ENCODE data around the gene KCNC1.
A peak's percentile ranks its signal among the peaks of the same experiment; 100 is the strongest.

The KCNC1 gene

DNA sequence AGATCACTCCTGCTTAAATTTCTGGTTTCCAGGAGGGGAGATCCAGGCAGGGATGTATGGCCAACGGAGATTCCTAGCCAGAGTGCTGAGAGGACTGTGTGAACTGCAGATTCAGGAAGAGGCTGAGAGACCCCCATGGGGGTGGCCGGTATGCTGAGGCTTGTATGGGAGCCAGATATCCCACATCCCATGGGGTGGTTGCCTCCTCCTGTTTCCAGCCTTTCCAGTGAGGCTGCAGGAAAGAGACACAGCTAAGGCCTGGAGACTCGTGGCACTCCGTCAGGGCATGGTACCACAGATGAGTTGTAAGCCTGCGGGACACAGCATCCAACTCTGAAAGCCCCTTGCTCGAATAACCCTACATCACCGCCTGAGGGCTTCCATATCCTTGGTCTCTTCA lies 16.6 kb upstream of the KCNC1 start:
- no peak for DNase-seq

DNA sequence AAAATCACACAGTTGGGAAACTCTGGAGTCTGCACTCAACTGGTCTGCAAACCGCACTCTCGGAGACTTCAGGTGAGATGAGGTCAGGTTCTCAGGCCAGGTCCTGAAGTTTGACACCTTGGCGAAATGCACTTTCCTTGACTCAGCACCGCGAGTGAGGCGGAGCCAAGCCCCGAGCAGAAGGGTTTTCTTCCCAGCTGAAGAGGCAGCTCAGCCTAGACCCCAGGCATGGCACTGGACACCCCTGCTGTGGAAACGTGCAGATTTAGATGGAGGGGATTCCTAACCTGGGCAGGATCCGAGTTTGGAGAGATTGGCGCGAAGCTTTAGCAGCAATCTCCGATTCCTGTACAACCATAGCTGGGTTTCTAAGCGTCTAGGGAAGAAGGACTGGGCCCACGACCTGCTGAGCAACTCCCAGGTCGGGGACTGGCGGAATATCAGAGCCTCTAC lies 16.0 kb upstream of the KCNC1 start:
- DNase-seq: no peak

- no peak for DNase-seq
These were observed 15.3 kb upstream of the KCNC1 start, which contains the start of gene MYOD1 for GRCh38 chr11:17719028-17719937. Gene MYOD1 (plus strand): TSS chr11:17719571. CDS start chr11:17719783, 212 bp downstream.

GRCh38 chr11:17719938-17720795 lies 14.4 kb upstream of the KCNC1 start:
- DNase-seq: no peak

DNA sequence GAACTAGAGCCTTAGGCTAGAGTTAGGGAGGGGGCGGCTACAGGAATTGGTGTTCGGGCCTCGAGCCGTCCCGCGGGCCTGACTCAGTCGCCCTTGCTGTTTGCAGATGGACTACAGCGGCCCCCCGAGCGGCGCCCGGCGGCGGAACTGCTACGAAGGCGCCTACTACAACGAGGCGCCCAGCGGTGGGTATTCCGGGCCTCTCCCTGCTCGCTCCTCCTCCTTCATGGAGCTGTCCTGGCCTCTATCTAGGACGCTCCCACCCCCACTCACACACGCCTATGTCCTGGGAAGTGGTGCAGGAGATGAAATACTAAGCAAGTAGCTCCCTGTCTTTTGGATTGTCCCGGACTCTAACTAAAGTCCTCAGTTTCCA lies 13.8 kb upstream of the KCNC1 start:
- no peak for DNase-seq

DNA sequence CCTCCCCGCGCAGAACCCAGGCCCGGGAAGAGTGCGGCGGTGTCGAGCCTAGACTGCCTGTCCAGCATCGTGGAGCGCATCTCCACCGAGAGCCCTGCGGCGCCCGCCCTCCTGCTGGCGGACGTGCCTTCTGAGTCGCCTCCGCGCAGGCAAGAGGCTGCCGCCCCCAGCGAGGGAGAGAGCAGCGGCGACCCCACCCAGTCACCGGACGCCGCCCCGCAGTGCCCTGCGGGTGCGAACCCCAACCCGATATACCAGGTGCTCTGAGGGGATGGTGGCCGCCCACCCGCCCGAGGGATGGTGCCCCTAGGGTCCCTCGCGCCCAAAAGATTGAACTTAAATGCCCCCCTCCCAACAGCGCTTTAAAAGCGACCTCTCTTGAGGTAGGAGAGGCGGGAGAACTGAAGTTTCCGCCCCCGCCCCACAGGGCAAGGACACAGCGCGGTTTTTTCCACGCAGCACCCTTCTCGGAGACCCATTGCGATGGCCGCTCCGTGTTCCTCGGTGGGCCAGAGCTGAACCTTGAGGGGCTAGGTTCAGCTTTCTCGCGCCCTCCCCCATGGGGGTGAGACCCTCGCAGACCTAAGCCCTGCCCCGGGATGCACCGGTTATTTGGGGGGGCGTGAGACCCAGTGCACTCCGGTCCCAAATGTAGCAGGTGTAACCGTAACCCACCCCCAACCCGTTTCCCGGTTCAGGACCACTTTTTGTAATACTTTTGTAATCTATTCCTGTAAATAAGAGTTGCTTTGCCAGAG lies 13.2 kb upstream of the KCNC1 start:
- DNase-seq: no peak

DNA sequence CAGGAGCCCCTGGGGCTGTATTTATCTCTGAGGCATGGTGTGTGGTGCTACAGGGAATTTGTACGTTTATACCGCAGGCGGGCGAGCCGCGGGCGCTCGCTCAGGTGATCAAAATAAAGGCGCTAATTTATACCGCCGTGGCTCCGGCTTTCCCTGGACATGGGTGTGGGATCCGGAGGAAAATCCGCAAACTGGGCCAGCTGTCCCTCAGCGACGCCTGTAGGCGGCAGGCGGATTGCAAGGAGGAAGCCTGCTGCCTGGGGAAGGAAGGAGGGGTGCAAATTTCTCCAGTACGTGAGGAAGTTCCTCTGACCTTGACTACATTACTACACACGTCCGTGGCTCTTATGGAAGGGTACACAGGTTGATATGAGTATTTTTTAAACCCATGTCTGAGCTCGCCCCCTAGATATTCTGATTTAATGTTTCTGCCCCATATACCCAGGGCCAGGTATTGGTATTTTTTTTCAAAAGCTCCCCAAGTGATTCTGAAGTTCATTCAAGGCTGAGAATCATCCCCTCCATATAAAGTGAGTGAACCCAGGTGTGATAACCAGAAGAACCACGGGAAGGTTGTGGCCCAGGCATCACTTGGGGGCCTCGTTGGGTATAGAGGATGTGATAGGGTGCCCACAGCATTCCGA lies 12.5 kb upstream of the KCNC1 start:
- no peak for DNase-seq

- no peak for DNase-seq
These were observed 10.3 kb upstream of the KCNC1 start for GRCh38 chr11:17724020-17724908.

GRCh38 chr11:17725174-17725573 lies 9.4 kb upstream of the KCNC1 start:
- DNase-seq: no peak

- no peak for DNase-seq
These were observed 4.4 kb upstream of the KCNC1 start for GRCh38 chr11:17730137-17730536.

- DNase-seq: peak; percentile 34 to 59
These were observed 3.7 kb upstream of the KCNC1 start for GRCh38 chr11:17730608-17731462.

- no peak for DNase-seq
These were observed 1.3 kb upstream of the KCNC1 start for GRCh38 chr11:17733261-17733660.

DNA sequence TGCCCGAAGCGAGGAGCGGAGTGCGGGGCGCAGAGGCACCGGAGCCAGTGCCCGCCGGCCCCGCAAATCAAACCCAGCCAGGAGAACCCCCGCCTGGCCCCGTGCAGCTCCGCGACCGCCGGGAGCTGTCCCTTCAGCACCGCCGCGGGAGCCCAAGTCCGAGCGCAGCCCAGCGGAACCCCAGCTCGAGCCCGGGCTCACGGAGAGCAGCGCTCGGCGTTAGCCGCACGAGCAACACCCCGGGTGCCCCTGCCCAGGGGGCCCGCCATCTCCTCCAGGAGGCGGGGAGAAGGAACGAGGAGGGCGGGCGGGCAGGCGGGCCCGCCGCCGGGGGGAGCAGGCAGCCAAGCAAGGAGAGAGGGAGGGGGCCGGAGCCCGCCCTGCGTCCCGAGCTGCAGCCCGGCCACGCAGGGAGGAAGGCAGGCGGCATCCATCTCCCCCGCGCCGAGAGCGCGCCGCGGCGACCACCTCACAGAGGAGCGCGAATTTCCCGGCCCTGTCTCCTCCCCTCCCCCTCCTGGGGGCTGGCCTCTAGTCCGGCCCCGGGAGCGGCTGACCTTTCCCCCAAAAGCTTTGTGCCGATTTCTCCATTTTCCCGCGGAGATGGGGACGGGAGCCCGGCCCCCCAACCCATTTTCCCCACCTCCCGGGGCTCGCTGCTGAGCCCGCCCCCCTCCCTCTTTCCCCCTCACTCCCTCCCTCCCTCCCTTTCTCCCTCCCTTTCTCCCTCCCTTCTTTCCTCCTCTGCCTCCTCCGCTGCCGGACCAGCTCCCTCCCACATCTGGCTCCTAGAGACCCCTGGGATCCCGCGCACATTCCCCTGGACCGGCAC lies 621 bp downstream of the KCNC1 start:
- DNase-seq: no peak

DNA sequence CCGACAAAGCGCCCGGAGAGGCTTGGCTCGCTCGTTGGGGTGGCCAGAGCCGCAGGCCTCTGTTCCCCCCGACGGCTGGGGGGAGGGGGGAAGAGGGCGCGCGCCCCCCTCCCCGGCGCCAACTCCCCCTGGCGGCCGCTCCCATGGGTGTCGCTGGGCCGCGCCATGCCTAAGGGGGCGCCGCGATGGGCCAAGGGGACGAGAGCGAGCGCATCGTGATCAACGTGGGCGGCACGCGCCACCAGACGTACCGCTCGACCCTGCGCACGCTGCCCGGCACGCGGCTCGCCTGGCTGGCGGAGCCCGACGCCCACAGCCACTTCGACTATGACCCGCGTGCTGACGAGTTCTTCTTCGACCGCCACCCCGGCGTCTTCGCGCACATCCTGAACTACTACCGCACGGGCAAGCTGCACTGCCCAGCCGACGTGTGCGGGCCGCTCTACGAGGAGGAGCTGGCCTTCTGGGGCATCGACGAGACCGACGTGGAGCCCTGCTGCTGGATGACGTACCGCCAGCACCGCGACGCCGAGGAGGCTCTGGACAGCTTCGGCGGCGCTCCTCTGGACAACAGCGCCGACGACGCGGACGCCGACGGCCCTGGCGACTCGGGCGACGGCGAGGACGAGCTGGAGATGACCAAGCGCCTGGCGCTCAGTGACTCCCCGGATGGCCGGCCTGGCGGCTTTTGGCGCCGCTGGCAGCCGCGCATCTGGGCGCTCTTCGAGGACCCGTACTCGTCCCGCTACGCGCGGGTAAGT lies 1.4 kb downstream of the KCNC1 start:
- no peak for DNase-seq

- DNase-seq: no peak
These were observed 2.0 kb downstream of the KCNC1 start for GRCh38 chr11:17736579-17736893.

DNA sequence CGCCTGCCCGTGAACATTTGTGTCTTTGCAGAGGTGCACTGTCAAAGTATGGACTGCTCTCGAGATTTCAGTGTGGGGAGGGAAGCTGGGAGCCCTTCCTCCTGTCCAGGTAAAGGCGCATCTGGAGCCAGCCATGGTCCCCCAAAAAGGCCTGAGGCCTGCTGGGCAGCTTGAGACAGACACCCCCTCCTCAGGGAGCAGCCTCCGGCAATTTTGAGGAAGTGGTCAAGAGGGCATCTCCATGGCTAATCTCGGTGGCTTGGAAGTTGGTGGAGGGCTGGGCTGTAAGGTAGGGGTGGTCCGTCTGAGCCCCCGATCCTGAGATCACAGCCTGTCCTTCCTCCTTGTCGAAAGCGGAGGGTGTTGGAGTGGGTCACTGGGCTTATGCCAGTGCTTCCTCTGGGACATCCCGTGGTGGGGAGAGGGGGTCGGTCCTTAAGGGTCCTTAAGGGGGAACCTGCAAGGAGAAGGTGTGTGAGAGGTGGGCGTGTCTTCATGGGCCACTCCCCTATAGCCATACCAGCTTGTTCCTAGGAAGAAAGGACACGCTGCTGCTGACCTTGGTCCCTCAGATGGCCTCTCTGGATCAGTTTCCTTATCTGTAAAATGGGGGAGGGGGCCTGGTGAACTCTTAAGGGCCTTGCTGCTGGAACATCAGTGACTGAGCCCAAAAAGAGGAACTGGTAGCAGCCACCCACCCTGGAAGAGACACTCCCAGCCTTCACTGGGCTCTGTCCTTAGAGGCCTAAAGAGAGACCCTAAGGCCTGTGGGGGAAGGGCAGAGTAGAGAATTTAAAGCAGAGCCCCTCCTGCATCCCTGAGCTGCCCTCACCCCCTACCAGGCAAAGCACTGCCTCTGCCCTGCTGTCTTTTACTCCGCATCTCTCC lies 2.6 kb downstream of the KCNC1 start:
- DNase-seq: no peak

DNA sequence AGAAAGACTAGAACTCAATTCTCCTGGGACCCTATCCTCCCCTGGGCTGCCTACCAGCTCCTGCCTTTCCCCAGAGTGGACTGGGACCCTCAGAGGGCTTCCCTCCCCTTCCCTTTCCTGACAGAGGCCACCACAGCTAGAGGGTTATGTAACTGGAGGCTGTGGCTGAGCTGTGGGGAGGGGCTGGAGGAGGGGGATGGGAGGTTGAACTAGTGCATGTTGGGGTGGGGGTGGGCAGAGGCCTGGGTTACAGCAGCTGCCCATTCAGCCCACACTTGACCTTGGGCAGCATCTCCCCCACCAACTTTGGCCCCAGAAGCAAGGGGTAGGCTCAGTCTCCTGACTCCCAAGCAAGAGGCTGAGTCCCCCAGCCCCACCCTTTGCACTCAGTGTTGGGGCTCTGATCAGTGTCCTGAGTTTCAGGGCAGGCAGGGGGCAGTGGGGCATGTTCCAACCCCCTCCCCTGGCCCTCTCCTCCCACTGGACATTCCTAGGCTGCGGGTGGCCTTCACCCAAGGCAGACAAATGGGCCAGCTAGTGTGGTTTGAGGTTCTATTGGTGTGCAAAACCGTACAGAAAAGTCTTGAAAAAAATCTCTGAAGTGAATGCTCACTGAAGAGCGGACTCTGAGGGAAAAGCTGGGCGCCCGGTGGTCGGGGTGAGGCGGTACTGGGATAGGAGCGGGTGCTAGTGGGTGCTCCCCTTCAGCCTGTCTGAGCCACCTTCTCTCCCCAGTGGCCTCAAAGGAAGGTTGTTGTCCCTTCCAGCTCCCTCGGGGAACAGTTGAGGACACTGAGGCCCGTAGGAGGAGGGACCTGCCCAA lies 3.8 kb downstream of the KCNC1 start:
- DNase-seq: no peak
